SIG-M5 treated with dmso at 0.1 percent for 504 hours (cell line): ENCODE measurements around the gene SEPTIN8.

ENCODE experiments used
- DNase-seq: peaks from one replicate; lab custom pipeline; 2025; ENCODE audit not compliant: unreplicated experiment; lab: John Stamatoyannopoulos, UW

SEPTIN8 gene

GRCh38 chr5:132714456-132715307, 62.4 kb downstream of the SEPTIN8 start:
- peak; percentile 50 for DNase-seq

GRCh38 chr5:132708645-132709044, 68.4 kb downstream of the SEPTIN8 start:
- DNase-seq, result peak; percentile 45

- DNase-seq, result no peak
These were observed 72.2 kb downstream of the SEPTIN8 start for GRCh38 chr5:132704875-132705274.
